Hepatocyte (in vitro differentiated cells): ENCODE measurements around the gene SLC44A5.
"Not testable (repeated sequence)": the region's sequence is repeated elsewhere in the genome, so short reads cannot be mapped to it uniquely, and the experiment has no call there.

Source experiments
- CTCF ChIP-seq: fragments of 200-600 bp; sonication (generic); IDR thresholded peaks from 2 replicates; pipeline ENCODE4 v1.5.1; 2016; ENCODE audit warnings: antibody characterized with exemption, mild to moderate bottlenecking; ENCODE audit not compliant: poor library complexity
- EZH2 ChIP-seq: fragments of 200-600 bp; sonication (generic); IDR thresholded peaks from 2 replicates; pipeline ENCODE4 v1.6.1; 2016; ENCODE audit warnings: antibody characterized with exemption, mild to moderate bottlenecking, borderline replicate concordance

- not testable (repeated sequence) for TF ChIP-seq EZH2, CTCF
These were observed 36.3 kb upstream of the SLC44A5 start for GRCh38 chr1:75647183-75647582.
